Measurements from ENCODE around the gene ERLIN1. TPM values are rescaled to one million over a fixed set of nuclear protein-coding genes. Genes with fewer than 3 reads are reported as not detected.

Gene ERLIN1
- total and polyA plus RNA-seq, 5 experiments from 2014 or later: 5.4 to 13.0 (median 8.3) TPM

DNA sequence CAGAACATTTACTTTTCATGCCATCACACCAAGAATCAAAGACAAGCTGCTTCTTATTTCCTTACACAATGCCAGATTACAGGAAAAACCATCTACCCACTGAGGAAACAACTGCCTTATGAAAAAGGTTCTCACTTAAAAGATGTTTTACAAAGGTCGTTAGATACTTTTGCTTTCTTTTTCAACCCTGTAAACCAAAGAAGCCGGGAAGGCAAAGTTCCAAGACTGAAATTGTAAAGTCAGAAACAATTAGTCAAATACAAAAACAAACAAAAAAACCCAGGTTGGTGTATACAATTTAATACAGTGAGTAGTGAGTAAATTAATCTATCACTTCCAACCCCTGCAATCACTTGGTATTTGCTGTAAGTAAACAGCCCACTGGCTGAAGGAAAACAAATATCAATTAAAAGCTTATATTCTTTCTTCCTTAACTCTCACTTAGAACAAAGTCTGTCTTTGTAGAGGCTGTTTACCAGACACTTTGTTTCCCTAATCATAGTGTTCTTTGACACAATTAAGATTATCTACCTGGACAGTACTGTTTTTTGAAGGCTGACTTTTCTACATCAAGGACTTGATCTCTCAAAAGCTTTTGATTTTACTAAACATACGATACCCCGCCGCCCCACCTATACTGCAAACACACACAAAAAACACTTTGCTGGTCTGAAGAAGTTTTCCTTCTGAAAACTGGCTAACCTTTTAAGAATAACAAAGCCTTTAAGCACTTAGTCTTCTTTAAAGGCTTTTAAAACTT is 18.1 kb downstream of the ERLIN1 start:
- Mint-ChIP-seq H3K27ac (peak overlapping the region; percentile 64 to 91 (median 80)), H3K4me3 (peak overlapping the region; percentile 43 to 73 (median 56)), H3K36me3 (peaks cover 10 to 77% (median 25%) of the 10 kb centered on the region in 3 donors), H3K4me1 (peaks cover 10 to 29% (median 20%) of the 10 kb centered on the region in 4 donors), H3K9me3 (peaks cover 0 to 5% (median 0%) of the 10 kb centered on the region in 9 donors), H3K27me3 (no peaks in the 10 kb centered on the region)
- ATAC-seq (no peak), DNase-seq (peak in 1 of 10 donors; percentile 12)
- POLR2A ChIA-PET: no interaction called here

DNA sequence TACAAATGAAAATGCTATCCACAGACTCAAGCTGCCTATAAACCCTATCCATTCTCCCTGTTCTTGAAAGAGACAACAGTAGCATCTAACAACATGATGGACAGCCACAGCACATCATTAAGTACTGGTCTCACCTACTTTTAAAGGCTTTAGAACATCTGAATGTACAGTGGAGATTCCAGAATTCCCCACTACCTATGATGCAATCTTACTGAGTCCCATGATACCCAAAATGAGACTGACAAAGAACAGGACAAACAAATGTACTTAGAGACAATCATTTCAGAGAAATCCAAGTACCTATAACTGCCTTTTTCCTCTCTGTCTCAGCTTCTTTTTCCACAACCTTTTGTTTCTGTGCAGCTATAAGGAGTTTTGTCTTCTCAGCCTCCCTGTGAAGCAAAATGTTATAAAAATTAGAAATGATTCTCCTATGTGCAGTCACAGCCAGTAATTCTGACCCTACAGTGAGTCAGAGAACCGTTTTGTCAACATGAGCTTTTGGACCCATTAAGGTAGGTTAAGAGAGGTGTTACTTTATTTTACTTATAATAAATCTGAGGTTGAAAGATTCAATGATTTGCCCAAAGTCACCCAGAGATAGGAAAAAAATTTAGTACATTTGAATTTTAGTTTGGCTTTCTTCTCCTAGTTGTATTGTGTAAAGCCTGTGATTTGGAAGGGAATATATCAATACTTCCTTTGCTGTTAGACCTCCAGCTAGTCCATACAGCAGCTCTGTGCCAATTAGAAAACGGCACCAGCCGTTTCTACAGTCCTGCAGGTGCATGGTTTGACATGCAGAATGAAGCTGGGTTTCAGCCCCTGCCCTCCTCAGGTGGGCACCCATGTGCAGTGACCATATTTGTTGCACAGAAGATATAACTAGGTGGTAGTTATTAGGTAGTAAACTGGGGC is 21.9 kb downstream of the ERLIN1 start:
- POLR2A ChIA-PET: no interaction called here
- H3K36me3 Mint-ChIP-seq: peaks cover 0 to 79% (median 25%) of the 10 kb centered on the region in 3 donors
- DNase-seq (no peak), ATAC-seq (no peak)
- H3K9me3 Mint-ChIP-seq: no peaks in the 10 kb centered on the region
- H3K27me3 Mint-ChIP-seq: no peaks in the 10 kb centered on the region
- peaks cover 9 to 26% (median 19%) of the 10 kb centered on the region in 4 donors for H3K4me1 Mint-ChIP-seq
- no peak overlapping the region for H3K4me3 Mint-ChIP-seq
- peak overlapping the region in 1 of 10 donors; percentile 10 for H3K27ac Mint-ChIP-seq

DNA sequence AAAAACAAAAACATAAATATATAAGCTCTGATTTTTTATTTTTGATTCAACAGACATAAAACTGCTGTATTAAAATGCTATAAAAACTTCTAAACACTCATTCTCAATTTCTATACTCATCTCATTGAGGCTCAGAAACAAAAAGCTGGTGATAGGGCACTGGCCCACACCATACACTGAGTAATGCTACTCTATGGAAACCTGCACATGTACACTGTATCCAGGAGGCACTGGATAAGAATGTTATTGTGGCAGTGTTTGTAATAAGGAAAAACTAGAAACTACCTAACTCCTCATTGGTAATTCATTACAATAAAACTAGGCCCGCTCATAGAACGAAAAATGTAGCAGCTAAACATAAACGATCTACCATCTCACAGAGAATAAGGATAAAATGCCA is 23.1 kb downstream of the ERLIN1 start:
- Mint-ChIP-seq H3K4me1 (peaks cover 4 to 24% (median 15%) of the 10 kb centered on the region in 4 donors), H3K4me3 (no peak overlapping the region), H3K27ac (peak overlapping the region in 1 of 10 donors; percentile 25), H3K27me3 (no peaks in the 10 kb centered on the region), H3K36me3 (peaks cover 6 to 83% (median 29%) of the 10 kb centered on the region in 3 donors), H3K9me3 (no peaks in the 10 kb centered on the region)
- DNase-seq (no peak), ATAC-seq (no peak)
- POLR2A ChIA-PET: no interaction called here

DNA sequence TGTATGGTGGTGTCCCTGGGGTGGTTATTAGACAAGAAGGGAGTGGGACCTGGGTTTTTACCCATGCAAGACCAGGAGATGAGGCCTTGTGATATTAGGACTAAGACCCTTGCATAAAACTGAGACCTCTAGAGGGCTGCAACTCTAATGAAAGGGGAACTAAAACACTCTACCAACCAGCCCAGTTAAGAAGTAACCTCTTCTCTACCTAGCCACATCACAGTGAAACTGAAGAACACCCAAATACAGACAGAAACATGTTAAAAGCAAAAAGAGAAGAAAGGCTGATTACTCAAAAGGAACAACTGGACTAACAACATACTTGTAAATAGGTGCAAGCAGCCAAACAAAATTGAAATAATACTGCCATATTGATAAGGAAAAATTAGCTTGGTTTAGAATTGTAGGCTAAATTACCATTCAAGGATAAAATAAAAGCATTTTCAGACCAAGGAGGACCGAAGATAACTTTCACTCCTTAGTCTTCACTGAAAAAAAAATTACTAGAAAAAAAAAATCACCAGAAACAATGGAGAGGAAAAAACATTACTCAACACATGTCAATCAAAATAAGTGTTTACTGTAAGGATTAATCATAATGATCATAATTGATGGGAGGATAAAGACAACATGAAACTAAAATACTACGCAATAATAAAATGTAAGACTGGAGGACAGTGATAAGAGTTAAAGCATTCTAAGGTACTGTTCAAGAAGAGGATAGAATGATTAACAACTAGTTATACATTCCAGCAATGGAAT is 27.6 kb downstream of the ERLIN1 start:
- Mint-ChIP-seq H3K4me1 (peaks cover 3 to 17% (median 9%) of the 10 kb centered on the region in 4 donors), H3K27me3 (no peaks in the 10 kb centered on the region), H3K27ac (peak overlapping the region in 3 of 10 donors; percentile 20 to 44 (median 39)), H3K4me3 (no peak overlapping the region), H3K36me3 (peaks cover 16 to 91% (median 43%) of the 10 kb centered on the region in 3 donors), H3K9me3 (no peaks in the 10 kb centered on the region)
- POLR2A ChIA-PET: no interaction called here
- DNase-seq (no peak), ATAC-seq (no peak)

DNA sequence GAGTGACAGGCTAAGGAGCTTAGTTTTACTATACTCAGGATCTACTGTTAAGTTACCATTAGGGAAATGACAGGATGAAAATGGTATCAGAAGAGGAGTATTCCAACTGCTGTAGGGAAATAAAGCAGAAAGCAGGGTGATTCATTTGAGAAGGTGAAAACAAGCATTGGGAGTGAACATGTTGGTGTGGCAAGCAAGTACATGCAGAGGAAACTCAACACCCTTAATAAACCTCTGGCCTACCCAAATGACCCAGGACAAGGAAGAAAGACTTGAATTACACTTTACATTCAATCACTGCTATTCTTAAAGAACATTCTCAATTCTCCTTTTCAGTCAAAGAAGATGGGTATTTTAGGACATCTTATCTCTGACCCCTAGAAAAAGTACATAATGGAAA is 28.7 kb downstream of the ERLIN1 start:
- H3K27ac Mint-ChIP-seq: peak overlapping the region in 5 of 10 donors; percentile 20 to 61 (median 33)
- H3K9me3 Mint-ChIP-seq: no peaks in the 10 kb centered on the region
- H3K4me3 Mint-ChIP-seq: no peak overlapping the region
- DNase-seq (no peak), ATAC-seq (no peak)
- H3K4me1 Mint-ChIP-seq: peaks cover 3 to 15% (median 8%) of the 10 kb centered on the region in 4 donors
- peaks cover 22 to 94% (median 41%) of the 10 kb centered on the region in 3 donors for H3K36me3 Mint-ChIP-seq
- no peaks in the 10 kb centered on the region for H3K27me3 Mint-ChIP-seq
- POLR2A ChIA-PET: no interaction called here

DNA sequence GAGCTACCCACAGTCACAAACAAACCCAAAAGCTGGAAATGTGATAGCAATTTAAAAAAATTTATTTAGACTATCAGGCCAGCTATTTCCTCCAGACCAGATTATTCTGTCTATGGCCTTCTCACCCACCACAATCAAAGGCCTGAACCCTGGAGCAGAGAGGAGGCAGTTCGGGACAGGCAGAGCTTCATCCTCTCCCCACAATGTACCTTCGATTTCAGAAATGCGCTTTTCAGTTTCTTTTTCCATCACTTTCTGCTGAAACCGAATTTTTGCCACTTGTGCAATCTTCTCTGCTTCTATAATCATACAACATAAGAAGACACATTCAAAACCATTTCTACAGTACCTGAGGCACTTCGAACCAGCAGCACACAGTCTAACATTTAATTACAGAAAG is 29.9 kb downstream of the ERLIN1 start:
- DNase-seq (no peak), ATAC-seq (no peak)
- Mint-ChIP-seq H3K4me3 (no peak overlapping the region), H3K27me3 (no peaks in the 10 kb centered on the region), H3K27ac (no peak overlapping the region), H3K4me1 (peaks cover 2 to 12% (median 5%) of the 10 kb centered on the region in 4 donors), H3K9me3 (no peaks in the 10 kb centered on the region), H3K36me3 (peaks cover 30 to 95% (median 36%) of the 10 kb centered on the region in 3 donors)
- POLR2A ChIA-PET: no interaction called here

DNA sequence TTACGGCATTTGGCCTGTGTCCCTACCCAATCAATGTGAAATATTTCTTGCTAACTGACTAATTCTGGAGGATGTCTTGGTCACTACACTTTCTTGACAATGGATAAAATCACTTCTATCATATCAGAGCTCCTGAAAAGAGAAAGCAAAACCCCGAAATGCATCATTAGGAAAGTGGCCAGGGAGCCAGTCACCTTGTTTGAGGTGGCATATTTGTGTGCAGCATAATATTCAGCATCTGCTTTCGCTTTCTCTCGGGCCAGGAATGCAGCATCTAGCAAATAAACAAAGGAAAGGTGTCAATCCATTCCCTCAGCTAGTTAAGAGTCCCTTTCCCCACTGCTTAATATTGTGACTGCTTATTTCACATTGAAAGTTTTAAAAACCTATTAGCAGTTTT is 31.2 kb downstream of the ERLIN1 start:
- H3K27ac Mint-ChIP-seq: peak overlapping the region in 1 of 10 donors; percentile 64
- no peaks in the 10 kb centered on the region for H3K9me3 Mint-ChIP-seq
- no peaks in the 10 kb centered on the region for H3K27me3 Mint-ChIP-seq
- peaks cover 30 to 95% (median 36%) of the 10 kb centered on the region in 3 donors for H3K36me3 Mint-ChIP-seq
- DNase-seq (no peak), ATAC-seq (no peak)
- H3K4me3 Mint-ChIP-seq: no peak overlapping the region
- peaks cover 2 to 12% (median 5%) of the 10 kb centered on the region in 4 donors for H3K4me1 Mint-ChIP-seq
- POLR2A ChIA-PET: no interaction called here

DNA sequence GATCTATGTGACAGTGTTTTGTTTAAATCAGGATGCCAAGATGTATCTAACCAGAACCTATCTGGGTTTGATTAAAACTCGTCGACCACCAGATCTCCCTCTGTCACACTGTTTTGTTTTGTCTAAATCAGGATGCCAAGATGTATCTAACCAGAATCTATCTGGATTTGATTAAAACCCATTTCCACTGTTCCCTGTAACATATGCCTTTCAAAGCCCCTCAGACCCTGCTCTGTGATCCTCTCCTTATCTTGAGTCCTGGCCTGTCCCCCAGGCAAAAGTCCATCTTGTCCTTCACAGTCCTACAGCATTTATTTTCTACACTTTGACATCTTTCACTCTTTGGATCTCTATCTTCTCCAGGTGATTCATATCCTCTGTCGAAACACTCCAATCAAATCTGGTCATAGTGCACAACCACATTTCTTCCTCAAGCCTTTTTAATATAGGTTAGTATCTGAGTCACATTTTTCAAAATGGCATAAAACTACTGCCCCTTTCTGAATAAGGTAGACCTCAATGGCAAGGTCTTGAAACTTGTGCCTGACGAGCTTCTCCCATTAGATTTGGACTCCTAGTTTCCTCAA is 32.5 kb downstream of the ERLIN1 start:
- Mint-ChIP-seq H3K9me3 (no peaks in the 10 kb centered on the region), H3K27ac (peak overlapping the region in 1 of 10 donors; percentile 1), H3K27me3 (no peaks in the 10 kb centered on the region), H3K4me3 (no peak overlapping the region), H3K4me1 (peaks cover 0 to 6% (median 4%) of the 10 kb centered on the region in 4 donors), H3K36me3 (peaks cover 24 to 87% (median 26%) of the 10 kb centered on the region in 3 donors)
- POLR2A ChIA-PET: no interaction called here
- DNase-seq (no peak), ATAC-seq (no peak)

DNA sequence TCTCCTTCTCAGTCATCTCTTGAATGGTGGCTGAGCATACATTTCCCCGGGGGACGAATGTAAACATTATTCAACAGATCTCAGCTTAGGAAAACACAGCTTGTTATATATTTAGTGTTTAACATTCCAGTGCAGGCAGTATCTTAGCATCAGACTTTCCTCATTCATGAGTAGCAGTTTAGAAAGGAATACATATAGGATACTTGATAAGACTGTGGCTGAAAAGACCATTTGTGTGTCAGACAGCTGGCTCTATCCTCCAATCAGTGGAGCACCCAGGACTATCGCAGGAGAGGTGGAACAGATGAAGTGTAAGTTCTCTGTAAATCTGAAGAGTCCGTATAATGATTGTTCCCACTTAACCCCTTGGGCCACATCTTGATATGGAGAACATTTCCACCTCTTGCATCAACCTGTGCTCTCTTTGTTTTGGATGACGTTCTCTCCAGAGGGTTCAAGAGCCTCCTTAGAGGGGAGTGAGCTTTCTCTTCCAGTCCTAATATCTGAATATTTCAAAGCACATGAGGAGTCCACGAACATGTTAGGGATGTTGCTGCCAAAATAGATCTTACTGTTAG is 34.0 kb downstream of the ERLIN1 start:
- POLR2A ChIA-PET: no interaction called here
- Mint-ChIP-seq H3K27me3 (no peaks in the 10 kb centered on the region), H3K4me3 (no peak overlapping the region), H3K4me1 (peaks cover 0 to 2% (median 0%) of the 10 kb centered on the region in 4 donors), H3K36me3 (peaks cover 22 to 72% (median 24%) of the 10 kb centered on the region in 3 donors), H3K27ac (no peak overlapping the region), H3K9me3 (no peaks in the 10 kb centered on the region)
- ATAC-seq (no peak), DNase-seq (no peak)

DNA sequence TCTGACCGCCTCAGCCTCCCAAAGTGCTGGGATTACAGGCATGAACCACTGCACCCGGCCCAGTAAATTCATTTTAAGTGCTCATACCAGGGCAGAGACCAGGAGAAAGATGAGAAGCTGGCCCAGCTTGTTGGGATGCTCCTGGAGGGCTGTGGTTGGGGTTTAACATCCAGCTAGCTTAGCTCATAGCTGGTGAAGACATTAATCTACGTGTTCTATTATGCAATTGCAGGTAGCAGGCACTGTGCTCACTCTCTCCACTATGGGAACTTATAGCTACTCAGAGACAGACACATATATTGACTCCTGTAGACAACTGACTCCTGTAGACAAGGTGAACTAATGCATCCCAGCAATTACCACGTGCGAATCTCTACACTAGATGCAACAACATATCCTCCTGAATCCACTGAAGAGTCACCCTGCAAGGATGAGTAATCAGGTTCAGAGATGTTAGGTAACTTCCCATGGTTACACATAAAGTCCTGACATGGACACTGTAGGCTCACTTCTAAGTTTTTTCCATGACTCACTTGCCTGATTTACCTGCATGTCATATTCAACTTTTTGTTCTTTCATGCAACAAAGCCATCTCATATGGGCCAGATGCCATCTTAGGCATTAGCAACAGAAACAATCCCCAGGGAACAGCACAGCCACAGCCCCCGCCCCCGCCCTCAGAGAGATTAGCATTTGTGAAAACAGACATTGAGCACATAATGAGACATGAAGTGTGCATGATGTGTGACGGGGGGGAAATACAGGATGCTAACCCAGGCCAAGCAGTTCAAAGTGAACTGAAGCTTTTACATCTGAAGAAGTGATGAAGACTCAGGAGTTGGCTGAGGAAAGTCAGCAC is 37.2 kb downstream of the ERLIN1 start:
- ATAC-seq (no peak), DNase-seq (no peak)
- no peak overlapping the region for H3K27ac Mint-ChIP-seq
- peaks cover 7 to 42% (median 18%) of the 10 kb centered on the region in 3 donors for H3K36me3 Mint-ChIP-seq
- peaks cover 0 to 14% (median 8%) of the 10 kb centered on the region in 5 donors for H3K27me3 Mint-ChIP-seq
- POLR2A ChIA-PET: interaction anchor here (0.7 kb wide), 1 partner anchor 14 kb away, joined by 3 read pairs; no protein-coding TSS in a partner anchor
- no peak overlapping the region for H3K4me3 Mint-ChIP-seq
- no peaks in the 10 kb centered on the region for H3K4me1 Mint-ChIP-seq
- no peaks in the 10 kb centered on the region for H3K9me3 Mint-ChIP-seq

Measured in naive thymus-derived CD8-positive, alpha-beta T cell (primary cell).